Neutrophil (primary cell): ENCODE data around the gene ASAP3.

Experiments
- H3K27ac ChIP-seq: fragments of 200-600 bp; sonication (generic); 2 replicates; pipeline ENCODE4 v1.5.1; 2016; ENCODE audit warnings: mild to moderate bottlenecking, moderate library complexity
- H3K27me3 ChIP-seq: fragments of 200-600 bp; sonication (generic); 2 replicates; pipeline ENCODE4 v1.6.0; 2016; ENCODE audit warnings: mild to moderate bottlenecking
- H3K36me3 ChIP-seq: fragments of 200-600 bp; sonication (generic); 2 replicates; pipeline ENCODE4 v1.5.1; 2017
- H3K4me1 ChIP-seq, 2 experiments: fragments of 200-600 bp in 1 of 2; sonication (generic) in 1 of 2; 1 replicate in 1 of 2; 2 replicates in 1 of 2; pipeline versions ENCODE4 v1.5.1 to v1.6.1; 2013 to 2016; ENCODE audit warnings: low read depth in 1 of 2, low read length in 1 of 2, mild to moderate bottlenecking in 1 of 2, moderate library complexity in 1 of 2; ENCODE audit not compliant: control insufficient read depth in 1 of 2, insufficient read depth in 1 of 2
- H3K4me3 ChIP-seq, 2 experiments: fragments of 200-600 bp in 1 of 2; sonication (generic) in 1 of 2; 1 replicate in 1 of 2; 2 replicates in 1 of 2; pipeline ENCODE4 v1.5.1; 2013 to 2016; ENCODE audit warnings: low read depth in 1 of 2, low read length in 1 of 2, mild to moderate bottlenecking in 1 of 2, moderate library complexity in 1 of 2
- H3K9me3 ChIP-seq: fragments of 200-600 bp; sonication (generic); 2 replicates; pipeline ENCODE4 v1.5.1; 2016
- CTCF ChIP-seq: fragments of 200-600 bp; sonication (generic); IDR thresholded peaks from 2 replicates; pipeline ENCODE4 v1.5.1; 2016; ENCODE audit warnings: antibody characterized with exemption

Gene ASAP3

GRCh38 chr1:23426828-23427227 is 57.2 kb downstream of the ASAP3 start:
- TF ChIP-seq CTCF, result no peak
- H3K9me3 ChIP-seq, result no peaks in the 10 kb centered on the region
- peaks cover 80% of the 10 kb centered on the region for H3K27me3 ChIP-seq
- H3K36me3 ChIP-seq, result no peaks in the 10 kb centered on the region
- peaks cover 7 to 13% of the 10 kb centered on the region in 2 experiments for H3K4me1 ChIP-seq
- H3K27ac ChIP-seq, result no peak overlapping the region
- no peak overlapping the region for H3K4me3 ChIP-seq

- H3K36me3 ChIP-seq, result no peaks in the 10 kb centered on the region
- no peak overlapping the region for H3K27ac ChIP-seq
- peaks cover 10 to 18% of the 10 kb centered on the region in 2 experiments for H3K4me1 ChIP-seq
- no peak for TF ChIP-seq CTCF
- H3K9me3 ChIP-seq, result no peaks in the 10 kb centered on the region
- peaks cover 97% of the 10 kb centered on the region for H3K27me3 ChIP-seq
- no peak overlapping the region for H3K4me3 ChIP-seq
Measured at GRCh38 chr1:23425193-23425494, 58.8 kb downstream of the ASAP3 start.

GRCh38 chr1:23424293-23425192 is 59.4 kb downstream of the ASAP3 start, which contains the start of gene TCEA3:
TSS of gene TCEA3 (minus strand) at chr1:23424748. CDS start at chr1:23424633, 115 bp downstream.
- H3K27ac ChIP-seq, result no peak within 1 kb of the TSS
- TF ChIP-seq CTCF, result no peak

GRCh38 chr1:23423415-23424292 is 60.3 kb downstream of the ASAP3 start:
- Histone ChIP-seq H3K36me3 (no peaks in the 10 kb centered on the region), H3K27ac (no peak overlapping the region), H3K4me1 (peaks cover 10 to 18% of the 10 kb centered on the region in 2 experiments), H3K9me3 (no peaks in the 10 kb centered on the region), H3K27me3 (peaks cover 99% of the 10 kb centered on the region), H3K4me3 (no peak overlapping the region)
- TF ChIP-seq CTCF, result no peak

More at GRCh38 chr1:23424293-23425192, 59.4 kb downstream of the ASAP3 start, which contains the start of gene TCEA3:
- peaks cover 99% of the 10 kb centered on the region for H3K27me3 ChIP-seq
- H3K4me3 ChIP-seq, result no peak within 1 kb of the TSS
- no peaks in the 10 kb centered on the region for H3K36me3 ChIP-seq
- no peaks in the 10 kb centered on the region for H3K9me3 ChIP-seq
- H3K4me1 ChIP-seq, result peaks cover 10 to 18% of the 10 kb centered on the region in 2 experiments

GRCh38 chr1:23422941-23423340 is 61.0 kb downstream of the ASAP3 start:
- H3K4me3 ChIP-seq, result no peak overlapping the region
- TF ChIP-seq CTCF, result no peak
- no peak overlapping the region for H3K27ac ChIP-seq
- no peaks in the 10 kb centered on the region for H3K9me3 ChIP-seq
- H3K36me3 ChIP-seq, result no peaks in the 10 kb centered on the region
- H3K27me3 ChIP-seq, result peaks cover 92% of the 10 kb centered on the region
- peaks cover 10 to 18% of the 10 kb centered on the region in 2 experiments for H3K4me1 ChIP-seq
